ENCODE measurements around the gene KEAP1.

KEAP1 gene

GRCh38 chr19:10449037-10449436 lies 54.1 kb downstream of the KEAP1 start:
- DNase-seq (ENCODE audit: low read depth): no peak

DNA sequence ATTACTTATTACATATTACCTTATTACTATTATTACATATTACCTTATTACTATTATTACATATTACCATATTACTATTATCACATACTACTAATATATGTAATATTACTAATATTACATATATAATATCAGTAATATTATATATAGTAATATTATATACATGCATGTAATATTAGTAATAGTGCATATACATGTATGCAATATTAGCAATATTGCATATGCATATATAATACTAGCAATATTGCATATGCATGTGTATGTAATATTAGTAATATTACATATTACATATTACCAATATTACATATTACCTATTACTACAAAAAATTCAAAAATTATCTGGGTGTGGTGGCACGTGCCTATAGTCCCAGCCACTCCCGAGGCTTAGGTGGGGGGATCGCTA lies 60.5 kb downstream of the KEAP1 start:
- no peak for DNase-seq (ENCODE audit: low read depth)

GRCh38 chr19:10439588-10439987 lies 63.6 kb downstream of the KEAP1 start:
- DNase-seq (ENCODE audit: low read depth): no peak
